Muscle of back (tissue), 11 donors: ENCODE measurements around the gene GPR137C. TPM values are rescaled to one million over a fixed set of nuclear protein-coding genes. Genes with fewer than 3 reads are reported as not detected.

Experiments
- DNase-seq, 3 donors: peaks; one replicate each; pipeline versions ENCODE4 v3.0.0 to v3.0.0-alpha.2; 2013
- polyA plus RNA-seq, 10 donors: library from polyadenylated mRNA; unstranded; fragments of 120-200 nt; gene quantifications; one replicate each; pipeline ENCODE4 v1.2.1, GENCODE V29; 2013; ENCODE audit not compliant: insufficient read length in 10 of 10

The GPR137C gene
- polyA plus RNA-seq, 10 donors, result 3.2 to 5.5 (median 4.0) TPM

- DNase-seq, result no peak
Measured at GRCh38 chr14:52678591-52678990, 126.0 kb downstream of the GPR137C start.

DNA sequence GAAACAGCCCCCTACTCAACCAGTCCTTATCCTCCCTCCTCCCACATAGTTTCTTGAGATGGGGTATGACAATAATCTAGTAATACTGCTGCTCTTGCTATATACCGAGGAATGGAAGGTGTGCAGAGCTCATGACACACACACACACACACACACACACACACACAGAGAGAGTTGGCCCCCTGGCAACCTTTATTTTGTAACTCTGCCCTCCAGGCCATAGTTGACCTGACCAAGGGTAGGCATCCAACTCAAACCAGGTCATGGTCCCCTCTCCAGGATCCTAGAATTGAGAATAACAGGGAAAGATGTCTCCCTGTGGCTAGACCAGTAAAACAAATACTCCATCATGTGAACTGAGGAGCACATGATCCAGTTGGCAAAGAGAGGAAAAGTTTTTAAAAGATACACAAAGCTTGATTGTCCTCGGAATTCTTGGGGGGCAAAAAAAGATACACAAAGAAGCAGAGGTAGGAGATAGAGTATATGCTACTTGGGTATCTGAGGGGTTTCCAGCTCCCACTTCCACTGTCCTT lies 131.4 kb downstream of the GPR137C start:
- no peak for DNase-seq

DNA sequence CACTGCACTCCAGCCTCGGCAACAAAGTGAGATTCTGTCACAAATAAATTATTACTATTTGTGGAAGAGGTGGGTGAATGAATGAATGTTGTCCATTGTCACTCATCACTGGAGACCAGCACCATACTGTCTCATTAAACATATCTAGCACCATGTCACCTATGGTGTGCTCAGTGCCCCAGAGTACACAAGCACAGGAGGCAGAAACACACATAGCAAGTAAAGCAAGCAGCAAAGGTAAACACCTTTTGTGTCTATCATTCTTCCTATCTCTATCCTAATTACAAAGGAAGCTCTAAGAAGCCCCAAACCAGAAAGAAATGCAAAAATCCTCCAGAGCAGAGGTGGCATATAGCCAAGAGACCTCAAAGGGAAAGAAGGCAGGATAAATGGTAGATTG lies 133.5 kb downstream of the GPR137C start:
- no peak for DNase-seq

Other genes with a start within 250 kb of the GPR137C start
- gene PTGER2, start 238.5 kb upstream of the GPR137C start, polyA plus RNA-seq, result 1 to 10 TPM in 4 of 10 donors, under 1 TPM in 6; 0.76 to 4.8 (median 0.99) TPM
- 1 to 10 TPM; 5.9 to 8.6 (median 7.0) TPM for gene TXNDC16, start 331 bp upstream of the GPR137C start, polyA plus RNA-seq
- 10 to 100 TPM; 11.8 to 21.4 (median 18.0) TPM for gene ERO1A, start 142.7 kb downstream of the GPR137C start, polyA plus RNA-seq
- 100 to 1,000 TPM in 5 of 10 donors, 10 to 100 TPM in 5; 79.3 to 123 (median 101) TPM for gene PSMC6, start 154.4 kb downstream of the GPR137C start, polyA plus RNA-seq
- gene STYX, start 177.3 kb downstream of the GPR137C start, polyA plus RNA-seq, result 10 to 100 TPM; 11.3 to 16.6 (median 14.6) TPM
- 10 to 100 TPM; 12.7 to 21.3 (median 15.9) TPM for gene GNPNAT1, start 238.8 kb downstream of the GPR137C start, polyA plus RNA-seq